ENCODE data around the gene CATSPER3.

DNA sequence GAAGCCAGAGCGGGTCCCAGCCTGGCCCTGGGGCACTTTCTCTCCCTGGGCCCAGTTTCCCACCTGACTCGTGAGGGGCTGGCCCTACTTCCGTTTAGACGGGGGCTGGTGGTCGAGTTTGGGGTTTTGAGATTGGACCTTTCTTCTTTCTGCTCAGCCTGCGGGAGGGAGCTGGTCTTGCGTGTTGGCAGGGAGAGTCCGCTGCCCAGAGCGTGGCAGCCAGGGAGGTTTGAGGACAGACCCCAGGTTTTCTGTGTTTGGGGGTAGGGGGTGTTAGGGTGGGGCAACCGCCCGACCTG lies 72.3 kb downstream of the CATSPER3 start:
- no peak for TF ChIP-seq POLR2A (IDR thresholded peaks at IDR 0.05; ENCODE audit: low read length)
- TF ChIP-seq GATA1 (IDR thresholded peaks at IDR 0.05; ENCODE audit: low read depth, low read length): no peak

Measured in erythroblast (primary cell).